Neural cell (in vitro differentiated cells): ENCODE results near the gene ENPEP. TPM values are rescaled to one million over a fixed set of nuclear protein-coding genes. Genes with fewer than 3 reads are reported as not detected.

Experiments
- H2AFZ ChIP-seq: fragments of 200-600, 300-800 bp; sonication (generic), shearing (Covaris generic); 2 replicates; pipeline ENCODE4 v1.6.0; 2014; ENCODE audit warnings: low read depth, mild to moderate bottlenecking, antibody characterized with exemption, low read length, moderate library complexity
- H3F3A ChIP-seq: fragments of 200-600 bp; shearing (Covaris generic); 2 replicates; pipeline ENCODE4 v1.6.1; 2016; ENCODE audit warnings: mild to moderate bottlenecking, moderate library complexity, mixed read lengths, antibody characterized with exemption, low read length; ENCODE audit not compliant: insufficient read depth, poor library complexity, severe bottlenecking
- H3K27ac ChIP-seq: fragments of 200-600, 300-800 bp; sonication (generic), shearing (Covaris generic); 2 replicates; pipeline ENCODE4 v1.5.1; 2014; ENCODE audit warnings: mild to moderate bottlenecking, low read length, moderate library complexity
- H3K27me3 ChIP-seq: fragments of 300-800, 200-600 bp; sonication (generic), shearing (Covaris generic); 2 replicates; pipeline ENCODE4 v1.6.0; 2014; ENCODE audit warnings: mild to moderate bottlenecking, low read depth, low read length, moderate library complexity; ENCODE audit not compliant: insufficient read depth
- H3K36me3 ChIP-seq: fragments of 300-800, 200-600 bp; sonication (generic), shearing (Covaris generic); 2 replicates; pipeline ENCODE4 v1.5.1; 2014; ENCODE audit warnings: mild to moderate bottlenecking, antibody characterized with exemption, low read length, moderate library complexity; ENCODE audit not compliant: insufficient read depth
- H3K4me2 ChIP-seq: fragments of 300-800, 200-600 bp; sonication (generic), shearing (Covaris generic); 2 replicates; pipeline ENCODE4 v1.6.0; 2014; ENCODE audit warnings: mild to moderate bottlenecking, low read length
- H3K4me3 ChIP-seq: fragments of 300-800, 200-600 bp; sonication (generic), shearing (Covaris generic); 2 replicates; pipeline ENCODE4 v1.5.1; 2014; ENCODE audit warnings: mild to moderate bottlenecking, low read length, moderate library complexity
- H3K79me2 ChIP-seq: fragments of 200-600 bp; shearing (Covaris generic); replicated peaks from 2 replicates; pipeline ENCODE4 v1.6.0; 2014; ENCODE audit warnings: mild to moderate bottlenecking, low read length, moderate library complexity; ENCODE audit not compliant: insufficient read depth
- H3K9ac ChIP-seq: fragments of 300-800, 200-600 bp; sonication (generic), shearing (Covaris generic); 2 replicates; pipeline ENCODE4 v1.6.1; 2016; ENCODE audit warnings: mild to moderate bottlenecking, low read length, mixed read lengths
- H3K9me2 ChIP-seq: fragments of 200-600 bp; shearing (Covaris generic); 2 replicates; pipeline ENCODE4 v1.6.1; 2016; ENCODE audit warnings: mild to moderate bottlenecking, low read length, mixed read lengths; ENCODE audit not compliant: insufficient read depth
- H3K9me3 ChIP-seq: fragments of 200-600, 300-800 bp; sonication (generic), shearing (Covaris generic); 2 replicates; pipeline ENCODE4 v1.6.1; 2016; ENCODE audit warnings: mild to moderate bottlenecking, mixed run types, low read length, moderate library complexity, mixed read lengths
- H4K20me1 ChIP-seq: fragments of 200-600 bp; shearing (Covaris generic); 2 replicates; pipeline ENCODE4 v1.6.1; 2016; ENCODE audit warnings: mild to moderate bottlenecking, mixed run types; ENCODE audit not compliant: insufficient read depth
- CTCF ChIP-seq: fragments of 450-650 bp; IDR thresholded peaks from 2 replicates; pipeline ENCODE4 v1.5.1; 2014; ENCODE audit warnings: antibody characterized with exemption, mild to moderate bottlenecking, moderate library complexity; ENCODE audit not compliant: poor library complexity, severe bottlenecking
- EP300 ChIP-seq: fragments of 450-650 bp; conservative IDR thresholded peaks from 2 replicates; pipeline ENCODE4 v1.6.1; 2014; ENCODE audit warnings: antibody characterized with exemption, mild to moderate bottlenecking, moderate library complexity; ENCODE audit not compliant: poor library complexity, severe bottlenecking
- EZH2 ChIP-seq: fragments of 200-600, 300-800 bp; shearing (Covaris generic), sonication (generic); IDR thresholded peaks from 2 replicates; pipeline ENCODE4 v1.6.1; 2014; ENCODE audit warnings: antibody characterized with exemption, low read length, borderline replicate concordance, mild to moderate bottlenecking; ENCODE audit not compliant: insufficient read depth, poor library complexity, severe bottlenecking
- MXI1 ChIP-seq: fragments of 450-650 bp; conservative IDR thresholded peaks from 2 replicates; pipeline ENCODE4 v1.6.1; 2014; ENCODE audit warnings: antibody characterized with exemption, mild to moderate bottlenecking; ENCODE audit not compliant: poor library complexity, severe bottlenecking
- POLR2AphosphoS5 ChIP-seq: IDR thresholded peaks from 2 replicates; pipeline ENCODE4 v1.6.1; 2012
- RAD21 ChIP-seq: fragments of 450-650 bp; conservative IDR thresholded peaks from 2 replicates; pipeline ENCODE4 v1.6.1; 2014; ENCODE audit warnings: antibody characterized with exemption, mild to moderate bottlenecking, moderate library complexity
- REST ChIP-seq: IDR thresholded peaks from 2 replicates; pipeline ENCODE4 v1.6.1; 2012; ENCODE audit warnings: borderline replicate concordance
- SMC3 ChIP-seq: fragments of 450-650 bp; conservative IDR thresholded peaks from 2 replicates; pipeline ENCODE4 v1.6.1; 2014; ENCODE audit warnings: antibody characterized with exemption, mild to moderate bottlenecking, moderate library complexity; ENCODE audit not compliant: poor library complexity
- TAF1 ChIP-seq: IDR thresholded peaks from 2 replicates; pipeline ENCODE4 v1.6.1; 2012; ENCODE audit warnings: low read depth
- polyA plus RNA-seq: library from polyadenylated mRNA; depleted of rRNA; stranded (reverse); fragments of >200 nt; gene quantifications from 2 replicates; pipeline ENCODE4 v1.2.3, GENCODE V29; 2014

Gene ENPEP
- polyA plus RNA-seq, 1 donor from 2014 or later, result 0.06 TPM

- H3K27ac ChIP-seq, result no peak overlapping the region
Measured at GRCh38 chr4:110449947-110450346, 26.0 kb upstream of the ENPEP start.

GRCh38 chr4:110452546-110452945 lies 23.4 kb upstream of the ENPEP start:
- Histone ChIP-seq H3K36me3 (no peaks in the 10 kb centered on the region), H3K27me3 (no peaks in the 10 kb centered on the region), H3K4me2 (no peak overlapping the region), H3K9me3 (no peaks in the 10 kb centered on the region), H3K27ac (no peak overlapping the region), H3F3A (no peaks in the 10 kb centered on the region), H3K9ac (no peak overlapping the region), H3K4me3 (no peak overlapping the region), H3K79me2 (no peaks in the 10 kb centered on the region), H4K20me1 (no peaks in the 10 kb centered on the region), H2AFZ (no peak overlapping the region), H3K9me2 (no peaks in the 10 kb centered on the region)
- TF ChIP-seq MXI1 (no peak), CTCF (no peak), TAF1 (no peak), EZH2 (no peak), RAD21 (no peak), REST (no peak)

More at GRCh38 chr4:110449947-110450346, 26.0 kb upstream of the ENPEP start:
- H3K9me2 ChIP-seq, result no peaks in the 10 kb centered on the region
- H3K9me3 ChIP-seq, result no peaks in the 10 kb centered on the region
- H3K9ac ChIP-seq, result no peak overlapping the region
- TF ChIP-seq SMC3, result no peak
- TF ChIP-seq EZH2, result no peak
- TF ChIP-seq POLR2AphosphoS5, result no peak
- TF ChIP-seq EP300, result no peak
- no peak for TF ChIP-seq MXI1
- no peak for TF ChIP-seq CTCF
- no peak for TF ChIP-seq REST
- no peak for TF ChIP-seq TAF1
- no peak for TF ChIP-seq RAD21
- no peaks in the 10 kb centered on the region for H3F3A ChIP-seq
- no peak overlapping the region for H3K4me2 ChIP-seq
- H3K79me2 ChIP-seq, result no peaks in the 10 kb centered on the region
- no peak overlapping the region for H3K4me3 ChIP-seq
- no peak overlapping the region for H2AFZ ChIP-seq
- H3K27me3 ChIP-seq, result no peaks in the 10 kb centered on the region
- H3K36me3 ChIP-seq, result no peaks in the 10 kb centered on the region
- H4K20me1 ChIP-seq, result no peaks in the 10 kb centered on the region
